Measurements from ENCODE around the gene MTUS2.

The MTUS2 gene

DNA sequence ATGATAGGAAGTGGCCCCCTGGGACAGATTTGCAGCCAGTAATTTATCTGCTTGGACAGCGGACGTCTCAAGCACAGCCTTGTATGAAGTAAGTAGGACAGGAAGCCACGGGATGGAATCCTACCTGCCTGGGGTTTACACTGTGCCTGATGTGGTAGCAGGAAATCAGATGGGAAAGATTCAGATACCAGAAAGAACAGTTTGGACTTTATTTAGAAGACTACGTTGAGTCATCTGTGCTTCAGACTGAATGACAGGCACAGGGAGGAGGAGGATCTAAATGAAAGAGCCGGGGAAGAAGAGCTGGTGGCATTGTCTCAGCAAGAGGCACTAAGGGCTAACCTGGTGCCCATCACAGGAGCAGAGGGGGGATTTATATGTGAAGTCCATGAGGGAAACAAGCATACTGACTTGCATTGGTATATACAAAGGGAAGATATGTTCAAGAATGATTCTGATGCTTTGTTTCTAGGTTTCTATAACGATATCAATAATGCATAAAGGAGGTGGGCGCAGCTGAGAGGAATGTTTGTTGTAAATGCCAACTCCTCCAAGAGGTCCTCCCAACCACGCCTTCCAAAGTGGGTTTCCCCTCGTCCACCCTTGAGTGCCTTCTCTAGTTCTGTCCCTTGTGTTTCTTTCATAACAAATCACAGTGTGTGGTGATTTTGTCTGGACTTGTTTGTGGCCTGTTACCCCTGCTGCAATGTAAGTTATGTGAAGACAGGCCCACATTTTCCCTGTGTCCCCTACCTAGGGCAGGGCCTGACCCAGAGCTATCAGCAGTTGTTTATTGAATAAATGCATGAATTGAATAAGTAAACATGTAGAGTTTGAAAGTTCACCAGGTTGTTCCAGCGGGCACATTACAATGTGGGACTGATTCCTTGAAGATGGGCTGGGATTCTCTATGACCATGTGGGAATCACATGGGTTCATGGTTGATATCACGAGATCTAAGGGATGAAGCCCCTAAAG, 446.9 kb downstream of the MTUS2 start:
- Histone ChIP-seq H3K4me3 (ENCODE audit: low read length) (no peak overlapping the region), H3K4me1 (ENCODE audit: control insufficient read depth, low read length) (no peaks in the 10 kb centered on the region), H3K27me3 (ENCODE audit: control insufficient read depth, low read length) (0 out of 2 replicates have a peak, but pooled peaks cover 3% of the 10 kb centered on the region), H3K79me2 (ENCODE audit: control insufficient read depth, low read length) (no peaks in the 10 kb centered on the region), H3K9me2 (replicated peaks; ENCODE audit: control insufficient read depth, low read length) (no peaks in the 10 kb centered on the region), H3K27ac (ENCODE audit: low read depth, low read length) (no peak overlapping the region), H3K9me3 (ENCODE audit: control insufficient read depth, insufficient read depth, low read length) (no peaks in the 10 kb centered on the region), H3F3A (ENCODE audit: control insufficient read depth, insufficient read depth) (no peaks in the 10 kb centered on the region), H3K36me3 (ENCODE audit: control insufficient read depth, low read length) (no peaks in the 10 kb centered on the region), H4K20me1 (ENCODE audit: control insufficient read depth, insufficient read depth, low read depth, low read length) (no peaks in the 10 kb centered on the region), H3K4me2 (ENCODE audit: low read length) (no peak overlapping the region)
- no peak for TF ChIP-seq EZH2phosphoT487 (IDR thresholded peaks at IDR 0.05; ENCODE audit: borderline replicate concordance, low read length)
- TF ChIP-seq, protein P1, sequence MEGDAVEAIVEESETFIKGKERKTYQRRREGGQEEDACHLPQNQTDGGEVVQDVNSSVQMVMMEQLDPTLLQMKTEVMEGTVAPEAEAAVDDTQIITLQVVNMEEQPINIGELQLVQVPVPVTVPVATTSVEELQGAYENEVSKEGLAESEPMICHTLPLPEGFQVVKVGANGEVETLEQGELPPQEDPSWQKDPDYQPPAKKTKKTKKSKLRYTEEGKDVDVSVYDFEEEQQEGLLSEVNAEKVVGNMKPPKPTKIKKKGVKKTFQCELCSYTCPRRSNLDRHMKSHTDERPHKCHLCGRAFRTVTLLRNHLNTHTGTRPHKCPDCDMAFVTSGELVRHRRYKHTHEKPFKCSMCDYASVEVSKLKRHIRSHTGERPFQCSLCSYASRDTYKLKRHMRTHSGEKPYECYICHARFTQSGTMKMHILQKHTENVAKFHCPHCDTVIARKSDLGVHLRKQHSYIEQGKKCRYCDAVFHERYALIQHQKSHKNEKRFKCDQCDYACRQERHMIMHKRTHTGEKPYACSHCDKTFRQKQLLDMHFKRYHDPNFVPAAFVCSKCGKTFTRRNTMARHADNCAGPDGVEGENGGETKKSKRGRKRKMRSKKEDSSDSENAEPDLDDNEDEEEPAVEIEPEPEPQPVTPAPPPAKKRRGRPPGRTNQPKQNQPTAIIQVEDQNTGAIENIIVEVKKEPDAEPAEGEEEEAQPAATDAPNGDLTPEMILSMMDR (IDR thresholded peaks at IDR 0.05; ENCODE audit: low read depth, low read length, poor library complexity, severe bottlenecking), result no peak

- TF ChIP-seq EZH2phosphoT487 (IDR thresholded peaks at IDR 0.05; ENCODE audit: borderline replicate concordance, low read length), result no peak
- TF ChIP-seq, protein P1 (IDR thresholded peaks at IDR 0.05; ENCODE audit: low read depth, low read length, poor library complexity, severe bottlenecking), result no peak
- Histone ChIP-seq H3K36me3 (ENCODE audit: control insufficient read depth, low read length) (no peaks in the 10 kb centered on the region), H3K27ac (ENCODE audit: low read depth, low read length) (no peak overlapping the region), H3K27me3 (ENCODE audit: control insufficient read depth, low read length) (0 out of 2 replicates have a peak, but pooled peaks cover 3% of the 10 kb centered on the region), H3K4me2 (ENCODE audit: low read length) (no peak overlapping the region), H3K9me3 (ENCODE audit: control insufficient read depth, insufficient read depth, low read length) (no peaks in the 10 kb centered on the region), H4K20me1 (ENCODE audit: control insufficient read depth, insufficient read depth, low read depth, low read length) (no peaks in the 10 kb centered on the region), H3F3A (ENCODE audit: control insufficient read depth, insufficient read depth) (no peaks in the 10 kb centered on the region), H3K9me2 (replicated peaks; ENCODE audit: control insufficient read depth, low read length) (no peaks in the 10 kb centered on the region), H3K4me1 (ENCODE audit: control insufficient read depth, low read length) (no peaks in the 10 kb centered on the region), H3K4me3 (ENCODE audit: low read length) (no peak overlapping the region), H3K79me2 (ENCODE audit: control insufficient read depth, low read length) (no peaks in the 10 kb centered on the region)
Observed at GRCh38 chr13:29270271-29270985, 450.3 kb downstream of the MTUS2 start.

DNA sequence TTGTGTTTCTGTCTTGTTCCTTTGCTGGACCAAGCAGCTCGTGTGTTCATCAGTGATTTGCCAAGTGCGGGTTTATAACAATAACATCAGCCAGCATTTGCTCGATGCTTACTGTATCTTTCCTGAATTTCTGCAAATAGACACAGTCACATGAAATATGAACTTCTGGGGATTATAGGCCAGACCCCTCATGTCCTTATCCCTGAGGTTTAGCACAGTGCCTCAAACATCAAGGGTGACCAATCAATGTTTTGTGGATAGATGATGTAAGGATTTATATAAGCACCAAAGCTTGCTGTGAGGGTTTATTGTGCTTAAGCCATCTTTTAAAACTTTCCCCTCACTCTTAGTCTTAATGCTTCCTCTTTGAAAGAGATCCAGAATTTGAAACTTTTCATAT, 451.5 kb downstream of the MTUS2 start:
- TF ChIP-seq, protein P1 (IDR thresholded peaks at IDR 0.05; ENCODE audit: low read depth, low read length, poor library complexity, severe bottlenecking), result no peak
- no peak for TF ChIP-seq EZH2phosphoT487 (IDR thresholded peaks at IDR 0.05; ENCODE audit: borderline replicate concordance, low read length)
- no peaks in the 10 kb centered on the region for H3K79me2 ChIP-seq (ENCODE audit: control insufficient read depth, low read length)
- no peaks in the 10 kb centered on the region for H4K20me1 ChIP-seq (ENCODE audit: control insufficient read depth, insufficient read depth, low read depth, low read length)
- H3F3A ChIP-seq (ENCODE audit: control insufficient read depth, insufficient read depth), result no peaks in the 10 kb centered on the region
- H3K9me3 ChIP-seq (ENCODE audit: control insufficient read depth, insufficient read depth, low read length), result no peaks in the 10 kb centered on the region
- H3K4me2 ChIP-seq (ENCODE audit: low read length), result no peak overlapping the region
- no peaks in the 10 kb centered on the region for H3K4me1 ChIP-seq (ENCODE audit: control insufficient read depth, low read length)
- H3K9me2 ChIP-seq (replicated peaks; ENCODE audit: control insufficient read depth, low read length), result no peaks in the 10 kb centered on the region
- H3K4me3 ChIP-seq (ENCODE audit: low read length), result no peak overlapping the region
- H3K27ac ChIP-seq (ENCODE audit: low read depth, low read length), result no peak overlapping the region
- H3K36me3 ChIP-seq (ENCODE audit: control insufficient read depth, low read length), result no peaks in the 10 kb centered on the region
- 0 out of 2 replicates have a peak, but pooled peaks cover 3% of the 10 kb centered on the region for H3K27me3 ChIP-seq (ENCODE audit: control insufficient read depth, low read length)

Data from DOHH2 (cell line).